GM21526 (cell line): ENCODE data around the gene STOML2.
"Not testable (repeated sequence)": the region's sequence is repeated elsewhere in the genome, so short reads cannot be mapped to it uniquely, and the experiment has no call there.

Experiments used
- ATAC-seq: cut with Tn5 transposase; IDR thresholded peaks from one replicate; pipeline ENCODE4 v1.9.1; 2021; ENCODE audit warnings: moderate library complexity; ENCODE audit not compliant: unreplicated experiment, low FRiP score

Gene STOML2, protein sequence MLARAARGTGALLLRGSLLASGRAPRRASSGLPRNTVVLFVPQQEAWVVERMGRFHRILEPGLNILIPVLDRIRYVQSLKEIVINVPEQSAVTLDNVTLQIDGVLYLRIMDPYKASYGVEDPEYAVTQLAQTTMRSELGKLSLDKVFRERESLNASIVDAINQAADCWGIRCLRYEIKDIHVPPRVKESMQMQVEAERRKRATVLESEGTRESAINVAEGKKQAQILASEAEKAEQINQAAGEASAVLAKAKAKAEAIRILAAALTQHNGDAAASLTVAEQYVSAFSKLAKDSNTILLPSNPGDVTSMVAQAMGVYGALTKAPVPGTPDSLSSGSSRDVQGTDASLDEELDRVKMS

DNA sequence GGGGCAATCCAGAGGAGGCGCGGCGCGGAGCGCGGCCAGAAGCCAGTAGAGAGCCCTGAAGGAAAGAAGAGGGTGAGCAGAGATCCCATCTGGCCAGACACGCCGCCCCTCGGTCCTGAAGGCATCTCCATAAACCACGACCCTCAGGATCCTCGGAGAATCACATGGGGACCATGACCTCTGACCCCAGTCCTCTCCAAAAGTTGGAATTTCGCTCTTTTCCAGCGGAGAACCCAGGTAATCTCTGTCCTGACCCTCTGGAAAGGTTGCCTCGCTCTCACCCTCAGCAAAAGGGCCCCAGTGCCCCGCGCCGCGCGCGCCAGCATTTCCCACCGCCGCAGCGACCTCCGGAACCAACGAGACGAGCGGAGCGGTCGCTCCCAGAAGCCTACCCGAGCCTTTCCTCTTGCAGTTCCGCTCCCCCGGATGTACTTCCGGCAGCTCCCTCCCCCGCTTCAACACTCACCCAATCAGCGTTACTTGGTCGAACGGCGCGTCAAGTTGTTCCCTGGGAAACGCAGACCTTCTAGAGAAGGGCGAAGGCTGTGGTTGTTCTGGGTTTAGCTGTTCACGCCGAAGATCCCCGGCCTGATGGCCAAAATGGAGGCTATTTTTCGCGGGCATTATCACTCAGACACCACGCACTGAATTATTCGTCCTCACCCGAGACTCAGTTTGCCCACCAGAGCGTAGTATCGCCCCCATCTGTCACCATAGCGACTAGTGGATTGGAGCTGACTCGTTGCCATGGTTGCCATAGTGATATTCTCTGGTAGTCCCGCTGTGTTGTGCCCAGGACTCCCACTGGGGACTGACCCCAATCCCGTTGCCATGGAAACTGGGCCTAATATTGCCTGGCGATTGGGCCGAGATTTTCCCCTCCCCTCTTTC, at the start of gene STOML2:
Gene STOML2 (minus strand): TSS at position 363 of the 891 bp plus-strand sequence. CDS start 37 bp downstream, at position 326.
- ATAC-seq = peak; percentile 88

DNA sequence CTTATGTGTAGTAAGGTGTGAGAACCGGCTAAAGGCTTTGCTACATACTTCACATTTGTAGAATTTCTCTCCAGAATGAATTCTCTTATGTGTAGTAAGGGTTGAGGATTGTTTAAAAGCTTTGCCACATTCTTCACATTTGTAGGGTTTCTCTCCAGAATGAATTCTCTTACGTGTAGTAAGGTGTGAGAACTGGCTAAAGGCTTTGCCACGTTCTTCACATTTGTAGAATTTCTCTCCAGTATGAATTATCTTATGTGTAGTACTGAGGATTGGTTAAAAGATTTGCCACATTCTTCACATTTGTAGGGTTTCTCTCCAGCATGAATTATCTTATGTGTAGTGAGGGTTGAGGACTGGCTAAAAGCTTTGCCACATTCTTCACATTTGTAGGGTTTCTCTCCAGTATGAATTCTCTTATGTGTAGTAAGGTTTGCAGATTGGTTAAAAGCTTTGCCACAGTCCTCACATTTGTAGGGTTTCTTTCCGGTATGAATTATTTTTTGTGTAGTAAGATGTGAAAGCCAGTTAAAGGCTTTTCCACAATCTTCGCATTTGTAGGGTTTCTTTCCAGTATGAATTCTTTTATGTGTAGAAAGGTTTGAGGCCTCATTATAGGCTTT, 45.1 kb upstream of the STOML2 start:
- not testable (repeated sequence) for ATAC-seq

DNA sequence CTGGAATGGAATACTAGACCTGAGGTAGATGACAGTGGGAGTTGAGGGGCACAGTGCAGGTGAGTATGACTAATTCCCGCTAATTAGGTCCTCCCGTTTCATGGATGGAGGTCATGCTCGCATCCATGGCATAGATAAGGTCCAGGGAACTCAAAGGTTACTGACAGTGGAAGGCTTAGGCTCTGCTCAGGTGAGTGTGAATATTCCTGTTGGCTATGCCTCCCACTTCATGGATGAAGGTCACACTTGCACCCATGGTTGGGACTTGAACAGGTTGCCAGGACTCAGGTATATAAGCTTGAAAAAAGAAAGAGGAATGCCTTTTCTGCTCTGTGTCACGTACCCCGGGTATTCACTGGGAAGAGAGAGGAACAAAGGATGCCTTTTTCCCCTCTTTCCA, 39.1 kb upstream of the STOML2 start:
- no peak for ATAC-seq

DNA sequence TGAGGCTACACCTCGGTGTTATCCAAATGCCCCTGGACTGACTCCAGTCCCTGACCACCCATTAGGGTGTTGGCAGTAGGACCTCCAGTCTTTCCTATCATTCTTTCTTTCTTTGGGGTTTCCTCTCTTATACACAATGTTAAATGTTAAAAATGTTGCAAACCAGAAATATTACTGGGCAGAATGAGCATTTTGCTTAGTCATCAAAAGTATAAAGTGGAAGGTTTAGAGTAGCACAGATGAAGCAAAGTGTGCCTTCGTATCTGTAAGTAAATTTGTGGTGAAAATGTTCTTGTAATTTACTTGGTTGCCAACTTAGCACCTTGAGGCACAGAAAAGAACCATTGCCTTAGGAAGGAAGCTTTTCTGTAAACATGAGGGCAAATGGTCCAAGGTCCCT, 37.2 kb upstream of the STOML2 start:
- no peak for ATAC-seq

DNA sequence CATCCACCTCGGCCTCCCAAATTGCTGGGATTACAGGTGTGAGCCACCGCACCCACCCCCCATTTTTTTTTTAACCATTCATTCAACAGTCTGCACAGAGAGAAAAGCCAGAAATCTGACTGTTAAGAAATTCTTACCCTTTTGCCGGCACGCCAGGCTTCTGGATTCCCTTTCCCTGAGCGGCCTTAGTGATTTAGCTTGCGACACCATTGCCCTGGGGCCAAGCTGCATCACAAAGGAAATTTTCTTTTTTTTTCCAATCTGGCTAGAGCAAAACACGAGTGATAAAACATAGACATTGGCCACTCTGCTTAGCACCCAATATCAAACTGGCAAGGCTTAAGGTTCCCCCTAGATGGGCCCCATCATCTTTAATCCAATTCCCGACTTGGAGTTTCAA, 33.9 kb upstream of the STOML2 start:
- no peak for ATAC-seq

DNA sequence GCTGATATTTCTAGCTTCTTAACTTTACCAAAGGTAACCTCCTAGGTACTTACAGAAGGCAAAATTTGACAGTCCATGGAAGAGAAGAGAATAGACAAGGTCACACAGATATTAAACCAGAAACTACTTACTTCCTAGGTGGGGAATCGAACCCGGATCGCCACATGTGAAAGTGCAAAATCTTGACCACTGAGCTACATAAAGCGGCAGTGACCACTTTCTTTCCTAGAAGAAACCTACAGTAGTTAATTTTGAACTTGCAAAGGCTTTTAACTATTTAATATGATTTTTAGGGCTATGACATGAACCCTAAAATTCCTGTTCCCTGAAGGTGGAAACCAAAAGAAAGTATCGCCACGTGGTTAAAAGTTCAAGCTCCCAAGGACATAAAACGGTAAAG, 33.1 kb upstream of the STOML2 start:
- ATAC-seq = no peak

DNA sequence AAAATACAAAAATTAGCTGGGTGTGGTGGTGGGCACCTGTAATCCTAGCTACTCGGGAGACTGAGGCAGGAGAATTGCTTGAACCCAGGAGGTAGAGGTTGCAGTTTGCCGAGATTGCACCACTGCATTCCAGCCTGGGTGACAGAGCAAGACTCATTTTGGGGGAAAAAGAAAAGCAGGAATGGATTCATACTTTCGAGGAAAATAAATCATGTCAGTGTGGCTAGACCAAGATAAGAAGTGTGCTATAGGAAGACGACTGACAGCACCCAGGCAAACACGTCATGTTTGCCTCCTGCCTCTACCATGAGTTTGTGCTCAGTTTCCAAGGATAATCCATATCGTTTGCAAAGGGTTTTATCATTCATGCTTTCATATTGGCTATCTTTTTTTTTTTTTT, 32.0 kb upstream of the STOML2 start:
- ATAC-seq = no peak

DNA sequence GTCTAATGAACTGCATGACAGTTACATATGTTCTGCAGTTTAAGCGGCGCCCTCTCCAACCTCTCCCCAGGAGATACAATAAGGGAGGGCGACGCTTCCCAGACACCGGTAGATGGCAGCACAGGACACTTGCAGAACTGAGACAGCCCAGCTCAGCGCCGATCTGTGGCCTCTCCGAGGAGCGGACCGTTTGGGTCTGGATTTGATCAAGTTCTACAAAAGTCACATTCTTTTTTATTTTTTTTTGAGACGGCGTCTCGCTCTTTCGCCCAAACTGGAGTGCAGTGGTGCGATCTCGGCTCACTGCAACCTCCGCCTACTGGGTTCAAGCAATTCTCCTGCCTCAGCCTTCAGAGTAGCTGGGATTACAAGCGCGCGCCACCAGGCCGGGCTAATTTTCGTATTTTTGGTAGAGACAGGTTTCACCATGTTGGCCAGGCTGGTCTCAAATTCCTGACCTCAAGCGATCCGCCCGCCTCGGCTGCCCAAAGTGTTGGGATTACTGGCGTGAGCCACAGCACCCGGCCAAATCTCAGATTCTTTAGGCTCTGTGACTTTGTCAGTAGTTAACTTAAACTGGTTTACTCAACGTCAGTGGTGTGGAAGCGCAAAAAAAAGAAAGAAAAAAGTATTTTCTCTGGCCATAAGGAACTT, 14.1 kb upstream of the STOML2 start:
- ATAC-seq = peak; percentile 44

DNA sequence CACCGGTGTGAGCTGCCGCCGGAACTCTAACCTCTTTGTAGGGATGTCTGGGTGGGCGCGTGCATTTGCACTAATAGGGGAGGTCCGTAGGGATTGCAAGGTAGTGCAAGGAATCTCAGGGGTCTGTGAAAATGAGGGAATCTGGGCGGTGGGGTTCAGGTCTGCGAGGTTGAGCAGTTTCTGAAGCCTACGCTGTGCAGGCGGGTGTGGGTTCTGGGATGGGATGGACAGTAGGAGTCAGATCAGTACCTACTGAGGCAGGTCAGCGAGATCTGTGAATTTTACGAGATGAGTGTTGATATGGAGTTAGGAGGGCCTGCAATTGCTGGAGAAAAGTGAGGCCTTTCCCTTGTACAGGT, 13.6 kb upstream of the STOML2 start:
- ATAC-seq = peak; percentile 2

DNA sequence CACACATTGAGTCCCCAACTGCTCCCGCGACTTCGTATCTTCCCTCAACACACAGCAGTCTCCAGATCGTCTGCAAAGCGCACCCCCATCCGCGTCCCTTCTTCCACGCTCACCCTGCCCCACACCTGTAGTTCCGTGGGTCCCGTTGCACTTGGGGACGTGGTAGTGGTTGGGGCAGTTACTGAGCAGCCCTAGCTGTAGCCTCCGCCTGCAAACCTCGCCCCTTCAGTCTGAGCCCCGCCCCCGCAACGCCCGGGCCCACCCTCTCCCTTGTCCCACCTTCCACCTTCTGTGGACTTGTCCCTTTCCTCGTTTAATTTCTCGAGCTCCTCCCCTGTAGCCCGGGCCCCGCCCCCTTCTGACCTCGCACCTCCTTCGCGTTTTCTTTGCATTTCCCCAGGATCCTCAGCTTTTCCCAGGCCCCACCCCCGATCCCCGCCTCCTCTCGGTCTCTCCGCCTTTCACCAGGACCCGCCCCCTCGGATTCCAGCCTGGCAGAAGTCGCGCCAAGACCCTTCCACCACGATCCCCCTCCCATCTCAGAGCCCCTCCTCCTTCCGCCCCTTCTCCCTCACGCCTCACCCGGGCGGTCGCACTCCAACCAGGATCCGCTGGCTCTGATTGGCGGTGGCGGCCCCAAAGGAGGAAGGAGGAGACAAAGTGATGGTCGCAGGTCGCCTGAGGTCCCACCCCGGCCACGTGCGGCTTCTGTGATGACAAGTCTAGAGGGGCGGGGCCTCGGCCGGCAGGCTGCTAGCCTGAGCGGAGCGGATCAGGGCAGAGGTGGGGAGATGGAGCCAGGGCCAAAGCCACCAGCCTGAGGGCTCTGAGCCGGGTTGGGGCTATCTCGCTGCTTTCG, 13.0 kb upstream of the STOML2 start, which contains the start of gene ATOSB:
Gene ATOSB (minus strand): TSS at position 183 of the 859 bp plus-strand sequence. CDS start 7,588 bp downstream, outside the sequence.
- ATAC-seq = peak; percentile 58

DNA sequence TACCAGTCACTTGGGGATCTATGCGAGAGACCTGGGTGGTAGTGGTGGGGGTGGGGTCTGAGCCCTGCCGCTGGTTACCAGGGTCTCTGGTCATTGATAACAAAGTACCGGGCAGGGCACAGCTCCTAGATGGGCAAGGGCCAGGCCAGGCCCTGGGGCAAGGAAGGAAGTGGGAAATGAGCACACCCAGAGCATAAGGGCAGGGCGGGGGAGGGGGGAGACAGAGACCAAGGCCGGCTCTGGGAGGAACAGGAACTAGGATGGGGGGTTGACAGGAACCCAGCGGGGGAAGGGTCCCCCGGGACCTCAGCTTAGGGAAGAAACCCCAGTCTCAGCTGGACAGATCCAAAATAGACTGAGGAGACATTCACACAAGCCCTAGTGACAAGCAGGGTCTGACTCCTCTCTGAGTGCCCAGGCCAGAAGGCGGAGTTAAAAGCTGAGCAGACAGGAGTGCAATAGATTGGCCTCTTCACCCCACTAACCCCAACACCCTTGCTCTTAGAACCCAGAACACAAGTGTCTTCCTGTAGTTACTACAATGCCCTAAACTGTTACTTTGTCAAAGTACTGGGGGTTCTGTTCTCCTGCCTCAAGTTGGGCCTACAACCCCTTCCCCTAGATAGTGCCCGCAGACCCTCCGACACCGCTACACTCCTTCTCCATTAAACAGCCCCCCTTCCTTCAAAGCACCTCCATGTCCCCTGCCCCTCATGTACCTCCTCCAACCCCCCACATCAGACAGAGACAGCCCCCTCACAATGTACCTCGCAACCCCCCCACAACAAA, 12.1 kb upstream of the STOML2 start:
- ATAC-seq = no peak

DNA sequence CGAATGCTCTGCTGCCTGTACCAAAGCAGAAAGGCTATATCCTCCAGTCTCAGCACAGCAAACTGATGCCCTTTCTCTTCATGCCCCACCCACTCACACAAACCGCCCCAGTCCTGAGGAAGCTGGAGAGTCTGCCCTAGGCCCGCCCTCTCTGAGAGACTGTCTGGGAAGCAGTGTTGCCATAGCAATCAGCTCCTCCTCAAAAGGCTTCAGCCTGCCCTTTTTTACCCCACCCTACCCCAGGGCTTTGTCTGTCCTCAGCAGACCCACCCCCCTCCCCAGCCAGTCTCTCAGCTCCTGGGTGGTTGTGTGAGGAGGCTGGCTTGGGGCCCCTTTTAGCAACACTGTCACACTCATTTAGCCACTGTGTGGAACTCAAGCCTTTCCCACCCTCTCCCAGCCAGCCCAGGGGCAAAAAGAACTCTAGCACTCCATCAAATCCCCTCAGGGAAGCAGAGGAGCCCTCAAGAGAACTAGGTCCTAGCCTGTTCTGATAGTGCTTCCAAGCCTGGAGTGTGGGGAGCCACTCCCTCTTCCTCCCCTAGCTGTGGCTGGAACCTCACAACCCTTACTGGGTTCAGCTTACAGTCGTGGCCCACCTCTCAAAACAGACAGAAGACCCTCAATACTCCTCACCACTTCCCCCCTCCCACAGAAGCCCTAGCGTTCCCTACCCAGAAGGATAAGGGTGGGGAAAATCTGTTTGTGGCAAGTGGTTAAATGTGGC, 11.3 kb upstream of the STOML2 start:
- ATAC-seq = no peak

DNA sequence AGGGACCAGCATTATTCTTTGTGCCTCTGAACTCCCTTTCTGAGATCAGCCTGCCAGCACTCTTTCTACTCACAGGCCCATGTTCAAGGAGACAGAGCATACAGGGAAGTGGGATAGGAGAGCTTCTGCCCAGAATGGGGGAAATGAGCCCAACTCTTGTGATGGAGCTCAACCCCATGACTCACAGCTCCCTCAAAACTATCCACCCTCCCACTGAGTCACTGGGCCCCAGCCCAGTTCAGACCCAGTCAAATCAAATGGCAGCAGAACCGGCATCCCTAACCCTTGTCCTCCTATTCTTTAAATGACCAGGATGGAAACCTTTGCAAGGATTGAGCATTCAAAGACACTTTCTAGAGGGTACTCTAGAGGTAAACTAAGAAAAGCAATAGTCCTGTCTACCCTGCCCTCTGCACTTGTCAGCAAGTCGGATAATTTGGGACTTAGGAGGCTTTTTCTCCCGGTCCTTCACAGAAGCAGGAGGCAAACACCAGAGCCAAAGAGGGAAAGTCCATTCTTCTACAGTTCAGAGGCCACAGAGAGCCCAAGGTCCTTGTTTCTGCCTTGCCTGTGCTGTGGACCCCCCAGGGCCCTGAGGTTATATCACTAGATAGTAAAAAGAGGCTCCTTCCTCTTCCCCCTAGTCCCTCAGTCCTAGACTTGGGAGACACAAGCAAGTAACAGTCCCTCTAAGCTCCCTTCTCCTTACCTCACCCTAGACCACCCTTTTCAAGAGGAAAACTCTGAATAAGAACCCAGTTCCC, 9.5 kb upstream of the STOML2 start:
- ATAC-seq = no peak

DNA sequence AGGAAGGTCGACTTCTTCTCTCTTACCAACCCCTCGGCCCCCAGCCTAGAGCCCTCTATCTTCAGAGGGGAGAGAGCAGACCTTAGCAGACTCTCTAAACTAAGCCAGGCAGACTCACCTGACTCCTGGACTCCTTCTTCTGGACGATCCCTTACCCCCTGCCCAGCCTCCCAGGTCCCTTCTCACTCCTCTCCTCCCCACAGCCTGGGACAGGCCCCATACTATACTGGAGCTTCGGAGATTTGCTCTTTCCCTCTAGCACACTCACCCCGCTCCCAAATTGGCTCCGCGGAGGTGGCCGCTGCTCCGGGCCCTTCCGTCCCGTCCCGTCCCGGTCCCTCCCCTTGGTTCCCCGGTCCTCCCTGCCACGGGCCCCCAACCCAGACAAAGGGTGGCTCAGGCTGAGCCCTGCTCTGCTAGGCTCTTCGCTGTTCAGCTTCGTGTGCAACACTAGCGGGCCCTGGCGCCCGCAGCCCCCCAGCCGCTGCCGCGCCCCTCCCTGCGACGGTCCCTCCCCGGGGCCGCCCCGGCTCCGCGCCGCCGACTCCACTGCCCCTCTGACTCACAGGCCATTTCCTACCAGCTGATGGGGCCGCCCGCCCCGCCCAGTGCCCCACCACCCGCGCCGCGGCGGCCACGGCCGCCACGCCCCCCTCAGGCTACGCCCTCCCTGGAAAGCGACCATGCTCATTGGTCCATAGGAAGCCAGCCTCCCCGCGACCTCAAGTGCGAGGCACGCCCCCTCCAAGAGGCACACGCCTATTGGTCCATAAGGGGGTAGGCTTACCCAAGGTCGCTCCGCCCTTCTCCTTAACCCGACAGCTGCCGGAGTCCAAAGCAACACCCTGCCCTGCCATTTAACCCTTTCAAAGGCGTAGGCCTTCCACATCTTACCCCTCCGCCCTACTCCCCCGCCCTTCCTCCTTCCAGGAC, 8.3 kb upstream of the STOML2 start:
- peak; percentile 69 for ATAC-seq

DNA sequence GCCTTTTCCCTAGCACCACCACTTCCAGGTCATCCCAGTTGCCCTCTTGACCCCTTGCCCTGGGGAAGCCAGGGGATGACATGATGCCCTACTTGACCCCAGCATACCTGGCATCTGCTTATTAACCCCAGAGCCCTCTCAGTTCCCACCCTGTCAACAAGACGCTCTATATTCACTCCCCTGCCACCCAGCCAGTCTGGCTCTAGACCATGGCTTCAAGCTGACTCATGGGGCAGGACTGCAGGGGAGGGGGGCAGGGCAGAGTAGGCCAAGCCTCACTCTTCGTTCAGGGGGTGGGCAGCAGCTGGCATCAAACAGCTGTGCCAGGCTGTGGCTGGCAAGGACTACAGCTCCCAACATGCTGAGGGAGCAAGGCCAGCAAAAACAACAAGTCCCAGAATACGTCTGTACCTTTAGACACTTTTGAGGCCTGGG, 7.4 kb upstream of the STOML2 start:
- ATAC-seq = no peak

DNA sequence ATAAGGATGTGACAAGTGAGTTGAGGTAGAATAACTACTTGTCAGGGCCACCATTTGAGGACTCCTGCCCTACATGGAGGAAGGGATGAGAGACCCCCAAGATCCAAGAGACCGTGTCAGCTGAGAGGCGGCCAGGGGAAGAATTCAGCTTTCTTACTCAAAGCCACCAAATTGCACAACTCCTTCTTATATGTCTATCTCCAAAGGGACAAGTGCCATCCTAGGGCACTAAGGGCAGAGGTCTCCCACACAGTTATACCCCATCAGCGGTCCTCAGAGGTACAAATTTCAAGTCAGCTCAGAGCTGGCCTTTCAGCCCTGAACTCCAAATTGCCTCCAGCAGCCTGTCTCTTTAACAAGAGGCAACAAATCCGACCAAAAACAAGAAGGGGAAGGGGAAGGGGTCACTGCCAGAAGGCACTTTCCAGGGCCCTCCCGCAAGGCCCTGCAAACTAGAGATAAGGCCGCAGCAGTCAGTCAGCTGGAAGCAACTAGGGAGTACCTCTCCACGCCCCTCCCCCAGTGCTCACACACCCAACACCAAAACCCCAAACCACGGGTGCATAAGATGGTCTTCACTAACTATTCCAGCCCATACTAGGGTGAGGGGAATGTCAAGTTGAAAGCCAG, 6.1 kb upstream of the STOML2 start:
- no peak for ATAC-seq
